ENCODE results near the gene ENTPD8. TPM values are rescaled to one million over a fixed set of nuclear protein-coding genes. Genes with fewer than 3 reads are reported as not detected.

The ENTPD8 gene
- total RNA-seq, 8 experiments from 2014 or later, result 0.08 to 0.52 (median 0.21) TPM; not detected in 2

Other genes starting within 250 kb of the ENTPD8 start
- gene TPRN, start 240.6 kb downstream of the ENTPD8 start, total RNA-seq, result 10 to 100 TPM in 4 of 8 experiments, 1 to 10 TPM in 4; 5.9 to 79.6 (median 10.6) TPM
- 10 to 100 TPM; 20.0 to 31.7 (median 26.4) TPM for gene TMEM203, start 235.7 kb downstream of the ENTPD8 start, total RNA-seq
- gene NDOR1, start 235.7 kb downstream of the ENTPD8 start, total RNA-seq, result 10 to 100 TPM in 2 of 8 experiments, 1 to 10 TPM in 6; 5.1 to 25.3 (median 8.6) TPM
- gene RNF208, start 219.1 kb downstream of the ENTPD8 start, total RNA-seq, result 1 to 10 TPM in 7 of 8 experiments, under 1 TPM in 1; 0.41 to 7.0 (median 3.0) TPM
- 1 to 10 TPM; 1.2 to 4.7 (median 1.3) TPM for gene CYSRT1, start 216.2 kb downstream of the ENTPD8 start, total RNA-seq
- gene RNF224, start 213.9 kb downstream of the ENTPD8 start, total RNA-seq, result 1 to 10 TPM in 1 of 8 experiments, under 1 TPM in 7; 0.23 to 1.1 (median 0.46) TPM
- under 1 TPM in 6 of 8 experiments, not detected in 2; 0.11 to 0.49 (median 0.20) TPM for gene SLC34A3, start 210.5 kb downstream of the ENTPD8 start, total RNA-seq
- gene TUBB4B, start 200.1 kb downstream of the ENTPD8 start, total RNA-seq, result 100 to 1,000 TPM in 5 of 8 experiments, 10 to 100 TPM in 3; 57.6 to 372 (median 151) TPM
- gene STPG3, start 190.1 kb downstream of the ENTPD8 start, total RNA-seq, result 1 to 10 TPM in 3 of 8 experiments, under 1 TPM in 2, not detected in 3; 0.42 to 1.4 (median 1.3) TPM
- 10 to 100 TPM; 22.8 to 38.4 (median 34.5) TPM for gene NELFB, start 186.0 kb downstream of the ENTPD8 start, total RNA-seq
- 10 to 100 TPM in 2 of 8 experiments, 1 to 10 TPM in 1, under 1 TPM in 5; 0.11 to 14.2 (median 0.71) TPM for gene TOR4A, start 163.6 kb downstream of the ENTPD8 start, total RNA-seq
- gene NRARP, start 139.1 kb downstream of the ENTPD8 start, total RNA-seq, result 10 to 100 TPM in 1 of 8 experiments, 1 to 10 TPM in 5, under 1 TPM in 1, not detected in 1; 1.00 to 20.5 (median 3.4) TPM
- gene EXD3, start 18.2 kb downstream of the ENTPD8 start, total RNA-seq, result 10 to 100 TPM in 3 of 8 experiments, 1 to 10 TPM in 5; 3.2 to 14.8 (median 9.6) TPM
- gene NOXA1, start 18.0 kb downstream of the ENTPD8 start, total RNA-seq, result 1 to 10 TPM in 2 of 8 experiments, under 1 TPM in 6; 0.13 to 2.1 (median 0.32) TPM
- 100 to 1,000 TPM in 1 of 8 experiments, 10 to 100 TPM in 7; 18.0 to 116 (median 26.2) TPM for gene NSMF, start 18.0 kb upstream of the ENTPD8 start, total RNA-seq
- 1 to 10 TPM in 5 of 8 experiments, under 1 TPM in 3; 0.16 to 3.3 (median 1.5) TPM for gene PNPLA7, start 109.0 kb upstream of the ENTPD8 start, total RNA-seq
- gene MRPL41, start 110.5 kb upstream of the ENTPD8 start, total RNA-seq, result 10 to 100 TPM; 18.4 to 36.5 (median 29.6) TPM
- gene DPH7, start 137.6 kb upstream of the ENTPD8 start, total RNA-seq, result 10 to 100 TPM; 26.3 to 74.6 (median 41.1) TPM
- gene ZMYND19, start 149.2 kb upstream of the ENTPD8 start, total RNA-seq, result 10 to 100 TPM; 19.6 to 45.9 (median 26.8) TPM
- gene ARRDC1, start 164.3 kb upstream of the ENTPD8 start, total RNA-seq, result 10 to 100 TPM in 7 of 8 experiments, 1 to 10 TPM in 1; 9.4 to 30.2 (median 14.7) TPM
- 10 to 100 TPM; 25.0 to 90.6 (median 42.6) TPM for gene EHMT1, start 177.6 kb upstream of the ENTPD8 start, total RNA-seq